Neural progenitor cell (in vitro differentiated cells): Measurements from ENCODE around the gene FAM90A1.
"Not testable (repeated sequence)": the region's sequence is repeated elsewhere in the genome, so short reads cannot be mapped to it uniquely, and the experiment has no call there.

Source experiments
- CTCF ChIP-seq: fragments of 200-600 bp; sonication (generic); IDR thresholded peaks from 2 replicates; pipeline ENCODE4 v1.5.1; 2017; ENCODE audit warnings: antibody characterized with exemption, mild to moderate bottlenecking
- EZH2 ChIP-seq: fragments of 200-600 bp; sonication (generic); IDR thresholded peaks from 2 replicates; pipeline ENCODE4 v1.6.1; 2017; ENCODE audit warnings: antibody characterized with exemption, mild to moderate bottlenecking, moderate library complexity
- EZH2phosphoT487 ChIP-seq: fragments of 200-600 bp; sonication (generic); IDR thresholded peaks from 2 replicates; pipeline ENCODE4 v1.6.1; 2017; ENCODE audit warnings: antibody characterized with exemption

- TF ChIP-seq CTCF, EZH2phosphoT487, EZH2: not testable (repeated sequence)
Measured at GRCh38 chr12:8224782-8225181, 2.6 kb downstream of the FAM90A1 start.
